ENCODE measurements around the gene UGT1A8. TPM values are rescaled to one million over a fixed set of nuclear protein-coding genes. Genes with fewer than 3 reads are reported as not detected.
A peak's percentile ranks its signal among the peaks of the same experiment; 100 is the strongest.

UGT1A8 gene
- total and polyA plus RNA-seq, 11 donors = not detected

DNA sequence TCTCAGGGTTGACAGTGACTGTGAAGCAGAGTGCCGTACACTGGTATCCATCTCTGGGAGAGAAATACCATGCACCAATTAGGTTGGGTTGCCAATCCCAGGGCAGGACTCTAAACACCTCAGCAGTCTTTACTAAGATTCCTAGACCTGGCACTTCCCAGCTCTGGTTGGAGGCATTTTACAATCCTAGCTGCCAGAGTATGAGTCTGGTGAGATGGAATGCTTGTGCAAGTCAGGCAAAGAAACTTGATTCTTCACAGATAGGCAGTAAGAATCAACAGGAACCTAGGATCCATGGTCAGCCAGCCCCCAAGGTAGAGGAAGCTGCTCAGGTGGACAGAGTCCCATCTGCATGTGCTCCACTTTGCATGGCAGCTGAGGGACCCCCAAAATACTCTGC is 89.3 kb downstream of the UGT1A8 start:
- no peak for ATAC-seq
- no peak overlapping the region for H3K4me3 ChIP-seq
- intact Hi-C loops (cut with DNase I) = no loop called here
- H3K27me3 ChIP-seq = peaks cover 0 to 15% (median 2%) of the 10 kb centered on the region in 9 donors
- peaks cover 0 to 9% (median 0%) of the 10 kb centered on the region in 12 donors for H3K9me3 ChIP-seq
- WGBS, 4 donors = 0 to 80% (median 36%) methylated on average over 1 of the region's 1 CpG
- no peak overlapping the region for H3K27ac ChIP-seq
- DNase-seq = no peak
- H3K36me3 ChIP-seq = no peaks in the 10 kb centered on the region
- H3K4me1 ChIP-seq = no peaks in the 10 kb centered on the region
- TF ChIP-seq, protein P1, sequence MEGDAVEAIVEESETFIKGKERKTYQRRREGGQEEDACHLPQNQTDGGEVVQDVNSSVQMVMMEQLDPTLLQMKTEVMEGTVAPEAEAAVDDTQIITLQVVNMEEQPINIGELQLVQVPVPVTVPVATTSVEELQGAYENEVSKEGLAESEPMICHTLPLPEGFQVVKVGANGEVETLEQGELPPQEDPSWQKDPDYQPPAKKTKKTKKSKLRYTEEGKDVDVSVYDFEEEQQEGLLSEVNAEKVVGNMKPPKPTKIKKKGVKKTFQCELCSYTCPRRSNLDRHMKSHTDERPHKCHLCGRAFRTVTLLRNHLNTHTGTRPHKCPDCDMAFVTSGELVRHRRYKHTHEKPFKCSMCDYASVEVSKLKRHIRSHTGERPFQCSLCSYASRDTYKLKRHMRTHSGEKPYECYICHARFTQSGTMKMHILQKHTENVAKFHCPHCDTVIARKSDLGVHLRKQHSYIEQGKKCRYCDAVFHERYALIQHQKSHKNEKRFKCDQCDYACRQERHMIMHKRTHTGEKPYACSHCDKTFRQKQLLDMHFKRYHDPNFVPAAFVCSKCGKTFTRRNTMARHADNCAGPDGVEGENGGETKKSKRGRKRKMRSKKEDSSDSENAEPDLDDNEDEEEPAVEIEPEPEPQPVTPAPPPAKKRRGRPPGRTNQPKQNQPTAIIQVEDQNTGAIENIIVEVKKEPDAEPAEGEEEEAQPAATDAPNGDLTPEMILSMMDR (IDR thresholded peaks at IDR 0.05) = no peak
- no peak for TF ChIP-seq POLR2A (IDR thresholded peaks at IDR 0.05)

DNA sequence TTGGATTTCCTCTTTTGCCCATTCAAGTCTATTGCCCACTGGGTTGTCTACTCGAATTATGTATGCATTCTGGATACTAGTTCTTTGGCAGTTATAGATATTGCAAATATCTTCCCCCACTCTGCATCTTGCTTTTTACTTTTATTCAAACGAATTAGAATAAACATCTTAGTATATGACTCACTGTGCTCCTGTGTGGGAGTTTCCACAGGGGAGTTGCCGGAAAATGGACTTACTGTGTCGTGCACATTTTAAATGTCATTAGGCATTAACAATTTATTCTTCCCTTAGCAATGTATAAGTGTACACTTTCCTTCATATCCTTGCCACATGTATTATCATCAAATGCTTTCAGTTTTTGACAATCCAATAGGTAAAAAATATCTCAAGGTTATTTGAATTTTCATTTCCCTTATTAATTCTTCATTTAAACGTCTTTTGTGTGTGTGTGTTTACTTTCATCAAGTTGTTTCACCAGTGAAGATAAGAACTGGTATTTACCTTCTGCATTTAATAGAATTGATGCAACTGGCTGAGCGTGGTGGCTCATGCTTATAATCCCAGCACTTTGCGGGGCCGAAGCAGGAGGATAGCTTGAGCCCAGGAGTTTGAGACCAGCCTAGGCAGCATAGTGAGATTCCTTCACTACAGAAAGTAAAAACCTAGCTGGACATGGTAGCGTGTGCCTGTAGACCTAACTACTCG is 90.7 kb downstream of the UGT1A8 start:
- peaks cover 0 to 15% (median 2%) of the 10 kb centered on the region in 9 donors for H3K27me3 ChIP-seq
- H3K27ac ChIP-seq = no peak overlapping the region
- DNase-seq (no peak), ATAC-seq (no peak)
- WGBS, 4 donors = 68 to 75% (median 72%) methylated on average over 10 of the region's 10 CpGs
- no peak overlapping the region for H3K4me3 ChIP-seq
- no peaks in the 10 kb centered on the region for H3K36me3 ChIP-seq
- H3K9me3 ChIP-seq = peaks cover 0 to 6% (median 0%) of the 10 kb centered on the region in 12 donors
- intact Hi-C loops (cut with DNase I) = no loop called here
- H3K4me1 ChIP-seq = no peaks in the 10 kb centered on the region
- TF ChIP-seq, protein P1 (IDR thresholded peaks at IDR 0.05) = no peak
- TF ChIP-seq POLR2A (IDR thresholded peaks at IDR 0.05) = no peak

DNA sequence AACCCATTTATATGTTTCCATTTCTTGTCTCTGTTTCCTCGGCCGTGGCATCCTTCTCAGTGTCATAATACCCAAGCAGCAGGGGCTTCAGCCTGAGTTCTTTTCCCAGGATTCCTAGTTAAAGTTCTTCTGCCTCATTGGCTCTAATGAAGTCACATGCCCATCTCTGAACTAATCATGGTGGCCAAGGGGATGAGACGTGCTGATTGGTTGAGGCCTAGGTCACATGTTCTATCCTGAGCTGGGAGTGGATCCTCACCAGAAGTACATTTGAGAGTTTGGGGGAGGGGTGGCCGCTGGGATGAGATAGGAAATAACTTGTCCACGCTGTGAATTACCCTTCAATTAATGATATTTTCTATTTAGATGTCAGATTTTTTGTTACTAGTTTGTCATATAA is 91.5 kb downstream of the UGT1A8 start:
- DNase-seq (no peak), ATAC-seq (no peak)
- Histone ChIP-seq H3K27ac (no peak overlapping the region), H3K4me1 (no peaks in the 10 kb centered on the region), H3K9me3 (peaks cover 0 to 6% (median 0%) of the 10 kb centered on the region in 12 donors), H3K4me3 (no peak overlapping the region), H3K36me3 (no peaks in the 10 kb centered on the region), H3K27me3 (peaks cover 0 to 15% (median 2%) of the 10 kb centered on the region in 9 donors)
- 75 to 86% (median 84%) methylated on average over 5 of the region's 5 CpGs for WGBS, 4 donors
- intact Hi-C loops (cut with DNase I) = no loop called here
- TF ChIP-seq POLR2A (IDR thresholded peaks at IDR 0.05) = no peak
- TF ChIP-seq, protein P1 (IDR thresholded peaks at IDR 0.05) = no peak

DNA sequence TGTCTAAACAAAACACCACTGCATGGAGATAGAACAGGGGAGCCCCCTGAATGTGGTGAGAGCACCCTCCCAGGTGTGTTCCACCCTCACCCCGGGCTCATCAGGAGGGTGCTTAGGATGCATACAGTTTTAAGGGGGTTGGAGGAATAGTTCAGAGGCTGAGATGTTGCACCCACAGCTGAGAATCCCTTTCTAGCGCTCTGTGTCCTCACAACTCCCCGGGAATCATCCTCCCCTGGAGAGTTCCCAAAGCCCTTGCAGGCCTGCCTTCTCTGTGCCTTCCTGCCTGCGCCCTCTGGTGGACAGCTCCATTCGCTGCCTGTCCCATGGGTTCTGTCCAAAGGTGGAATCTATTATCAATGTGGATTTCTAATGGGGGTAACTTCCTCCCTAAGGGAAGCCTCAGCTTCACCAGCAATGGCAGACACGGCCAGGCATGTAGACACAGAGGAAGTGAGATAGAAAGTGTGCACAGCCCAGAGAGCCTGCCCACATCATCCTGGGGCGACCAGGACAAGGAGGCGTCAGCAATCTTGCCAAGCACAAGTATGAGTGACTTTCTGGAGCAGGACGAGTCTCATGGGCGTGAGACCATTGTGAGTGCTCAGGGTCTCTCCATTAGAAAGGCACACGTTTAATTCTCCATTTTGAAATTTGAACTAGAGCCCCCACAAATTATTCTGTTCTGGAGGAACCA is 94.0 kb downstream of the UGT1A8 start:
- H3K4me3 ChIP-seq = no peak overlapping the region
- H3K36me3 ChIP-seq = no peaks in the 10 kb centered on the region
- WGBS, 4 donors = 35 to 42% (median 36%) methylated on average over 10 to 11 of the region's 11 CpGs
- DNase-seq (peak; percentile 47 to 79 (median 61)), ATAC-seq (peak in 3 of 4 donors; percentile 75 to 85 (median 76))
- peaks cover 0 to 16% (median 4%) of the 10 kb centered on the region in 9 donors for H3K27me3 ChIP-seq
- TF ChIP-seq, protein P1 (IDR thresholded peaks at IDR 0.05) = peak; percentile 48 to 83 (median 71)
- no peak for TF ChIP-seq POLR2A (IDR thresholded peaks at IDR 0.05)
- intact Hi-C loops (cut with DNase I) = loop anchor here in 1 of 10 donors (10.0 kb wide), 1 partner anchor 267 kb away; no protein-coding TSS in a partner anchor
- no peaks in the 10 kb centered on the region for H3K4me1 ChIP-seq
- no peak overlapping the region for H3K27ac ChIP-seq
- H3K9me3 ChIP-seq = no peaks in the 10 kb centered on the region

Measured in heart left ventricle (tissue), 16 donors.